GM18909 (cell line): ENCODE results near the gene DAB1.

ENCODE experiments used
- ATAC-seq: cut with Tn5 transposase; IDR thresholded peaks from one replicate; pipeline ENCODE4 v1.9.1; 2021; ENCODE audit warnings: mild to moderate bottlenecking; ENCODE audit not compliant: unreplicated experiment, poor library complexity

The DAB1 gene

DNA sequence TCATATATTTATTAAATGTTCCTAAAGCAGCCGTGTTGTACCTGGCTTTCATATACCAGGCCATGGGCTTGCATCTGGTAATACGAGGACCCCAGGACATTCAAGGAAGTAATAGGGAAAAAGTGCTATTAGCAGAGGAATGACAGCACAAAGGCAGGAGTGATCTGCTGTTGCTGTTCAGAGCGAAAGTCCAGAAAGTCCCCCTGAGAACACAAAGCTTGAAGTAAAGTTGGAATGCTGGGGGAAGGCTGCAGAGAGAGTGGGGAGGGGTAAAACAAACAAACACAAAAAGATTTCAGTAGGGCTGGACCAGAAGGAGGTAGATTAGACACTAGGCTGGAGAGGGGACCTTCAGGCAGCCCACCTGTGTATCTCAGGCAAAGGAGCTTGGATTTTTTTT is 363.4 kb downstream of the DAB1 start:
- no peak for ATAC-seq

- ATAC-seq = no peak
Measured at GRCh38 chr1:57058652-57059501, 365.0 kb downstream of the DAB1 start.

GRCh38 chr1:57048856-57049255 is 375.0 kb downstream of the DAB1 start:
- ATAC-seq = no peak

DNA sequence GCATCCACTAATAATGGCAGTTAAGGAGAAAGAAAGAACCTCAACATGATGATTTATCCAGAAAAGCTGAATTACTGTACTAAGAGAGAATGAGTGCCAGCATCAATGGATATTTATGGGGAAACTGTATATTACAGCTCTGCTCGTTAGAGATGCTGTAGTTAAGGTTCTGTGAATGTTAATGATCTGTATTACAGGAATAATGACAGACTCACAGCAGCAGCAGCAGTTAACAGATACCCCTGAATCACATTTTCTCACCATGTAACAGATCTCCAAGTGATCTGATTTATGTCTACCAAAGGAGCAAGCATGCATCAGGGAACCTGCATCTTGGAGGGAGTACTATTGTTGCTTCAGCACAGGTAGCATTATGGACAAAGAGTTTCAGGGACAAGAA is 377.4 kb downstream of the DAB1 start:
- no peak for ATAC-seq

GRCh38 chr1:57041901-57042300 is 382.0 kb downstream of the DAB1 start:
- ATAC-seq = no peak

DNA sequence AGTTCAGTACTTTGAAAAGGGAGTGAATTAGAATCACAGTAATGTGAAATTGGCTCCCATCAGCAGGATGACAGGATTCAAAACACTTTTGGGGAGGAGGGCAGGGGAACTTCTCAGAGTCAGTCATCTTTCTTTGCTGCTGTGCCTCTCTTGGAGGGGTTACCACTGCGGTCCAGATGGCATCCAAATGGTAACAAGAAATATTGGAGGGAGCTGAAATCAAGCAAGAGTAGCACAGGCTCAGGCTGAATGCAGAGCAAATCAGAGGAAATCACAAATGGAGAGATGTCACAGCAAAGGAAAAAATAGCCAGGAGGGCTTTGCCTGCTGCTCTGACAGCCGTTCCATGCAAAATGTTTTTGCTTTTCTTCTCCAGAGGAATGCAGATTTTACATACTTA is 383.0 kb downstream of the DAB1 start:
- ATAC-seq = no peak

GRCh38 chr1:57036641-57037579 is 386.9 kb downstream of the DAB1 start:
- no peak for ATAC-seq

DNA sequence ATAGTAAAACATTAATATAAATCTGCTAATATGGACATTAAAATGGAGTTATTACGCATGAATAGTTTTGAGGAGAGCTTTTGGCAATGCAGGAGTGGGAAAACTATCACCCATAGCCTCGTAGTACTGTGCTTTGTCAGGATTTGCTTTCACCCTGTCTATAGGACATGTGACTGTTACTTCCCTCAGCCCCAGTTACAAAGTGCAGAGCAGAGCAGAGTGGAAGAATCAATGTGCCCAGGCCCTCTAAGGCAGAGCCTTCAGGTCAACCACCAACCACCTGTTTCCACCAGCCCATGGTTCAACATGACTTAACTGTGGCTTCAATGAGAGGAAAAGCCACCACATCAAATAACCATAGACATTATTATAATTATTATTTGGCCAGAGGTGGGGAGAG is 389.1 kb downstream of the DAB1 start:
- ATAC-seq = no peak

DNA sequence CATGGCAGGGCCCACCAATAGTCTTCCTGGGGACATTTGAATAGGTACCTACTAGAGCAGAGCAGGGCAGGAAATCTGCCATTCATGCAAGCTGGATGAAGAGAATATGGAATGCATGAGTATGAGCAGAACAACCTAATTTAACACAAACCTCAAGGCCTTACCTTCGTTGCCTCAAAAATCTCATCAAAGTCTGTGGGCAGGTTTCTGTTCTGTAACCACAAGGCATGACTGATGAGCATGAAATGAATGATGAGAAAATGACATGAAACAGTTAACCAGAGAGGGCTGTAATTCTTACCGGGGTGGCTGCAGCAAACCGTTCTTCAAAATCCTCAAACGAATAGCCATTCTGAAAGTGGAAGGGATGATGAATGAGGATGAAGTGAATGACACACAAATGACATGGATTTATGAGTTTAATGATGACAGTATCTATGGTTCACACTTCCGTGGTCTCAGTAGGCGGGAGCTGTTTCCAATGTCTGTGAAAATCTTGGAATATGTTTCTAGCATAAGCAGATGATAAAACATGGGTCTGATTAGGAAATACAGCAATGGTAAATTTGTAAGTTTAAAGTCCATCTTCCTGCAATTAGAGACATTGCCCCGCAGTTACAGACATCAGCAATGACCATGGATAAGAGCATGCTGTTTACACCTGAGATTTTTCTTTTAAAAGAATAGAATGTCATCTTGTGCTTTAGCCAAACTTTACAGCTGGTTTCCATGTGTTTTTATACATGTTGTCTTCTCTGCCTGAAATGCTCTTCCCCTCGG is 390.4 kb downstream of the DAB1 start:
- ATAC-seq = no peak

- no peak for ATAC-seq
Measured at GRCh38 chr1:57026624-57027354, 397.1 kb downstream of the DAB1 start.

DNA sequence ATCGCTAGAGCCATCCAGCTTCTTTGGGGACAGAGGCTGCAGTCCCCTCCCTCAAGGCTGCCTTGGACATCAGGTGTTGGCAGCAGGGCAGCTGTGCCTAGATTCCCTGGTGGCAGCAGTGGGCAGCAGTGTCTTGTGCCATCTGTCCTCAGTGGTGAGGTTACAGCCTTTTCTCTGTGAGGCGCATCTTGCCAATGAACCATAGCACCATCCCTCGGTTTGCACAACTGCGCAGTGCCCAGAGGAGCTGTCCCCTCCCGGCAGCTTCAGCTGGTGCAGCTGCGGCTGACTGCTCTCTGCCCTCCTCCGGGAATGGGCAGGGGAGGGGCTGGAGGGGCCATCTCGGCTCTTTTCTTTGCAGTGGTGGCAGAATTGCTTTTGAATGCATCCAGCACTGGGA is 399.0 kb downstream of the DAB1 start:
- ATAC-seq = no peak

DNA sequence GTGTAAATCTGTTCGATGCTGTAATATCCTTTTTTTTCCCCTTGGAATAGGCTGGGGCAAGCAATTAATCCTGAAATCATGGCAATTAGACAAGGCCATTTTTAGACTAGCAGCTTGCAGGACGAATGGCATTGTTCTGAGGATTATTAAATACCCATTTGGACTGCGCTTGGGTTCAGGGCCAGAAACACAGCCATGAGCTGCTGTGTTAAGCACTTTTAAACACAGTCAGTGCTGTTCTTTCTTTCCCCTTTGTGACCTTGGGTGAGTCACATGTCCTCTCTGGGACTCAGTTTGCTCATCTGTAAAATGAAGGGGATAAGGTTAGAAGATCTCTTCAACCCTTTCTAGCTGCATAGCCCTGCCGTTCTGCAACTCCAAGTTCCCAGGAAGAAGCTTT is 399.4 kb downstream of the DAB1 start:
- ATAC-seq = no peak

- ATAC-seq = no peak
Measured at GRCh38 chr1:57020216-57020615, 403.6 kb downstream of the DAB1 start.

DNA sequence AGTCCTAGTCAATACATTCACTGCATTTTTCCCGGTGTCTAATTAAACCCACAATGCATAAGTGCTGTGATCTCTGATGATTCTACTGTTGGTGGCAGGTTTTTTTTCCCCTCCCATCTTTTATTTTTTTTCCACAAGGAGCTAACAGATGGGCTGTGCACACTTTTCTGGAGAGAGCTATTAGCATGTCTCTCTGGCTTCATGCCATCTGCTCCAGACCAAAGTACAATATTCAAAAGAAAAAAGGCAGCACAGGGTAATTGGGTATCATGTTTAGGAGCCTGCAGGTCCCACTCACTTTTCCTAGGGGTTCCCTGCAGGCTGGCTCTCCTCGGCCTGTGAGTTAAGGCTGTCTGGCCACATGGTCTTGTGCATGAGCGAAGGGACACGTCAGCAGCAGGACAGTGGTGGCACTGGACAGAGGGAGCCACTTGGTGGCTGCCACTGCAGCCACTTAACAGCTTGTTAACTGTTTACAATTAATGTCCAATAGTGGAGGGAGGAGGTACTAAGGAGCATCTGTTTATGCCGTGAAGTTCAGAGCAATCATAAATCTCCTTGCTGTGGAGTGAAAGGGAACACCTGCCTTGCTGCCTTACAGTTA is 404.5 kb downstream of the DAB1 start:
- ATAC-seq = no peak

DNA sequence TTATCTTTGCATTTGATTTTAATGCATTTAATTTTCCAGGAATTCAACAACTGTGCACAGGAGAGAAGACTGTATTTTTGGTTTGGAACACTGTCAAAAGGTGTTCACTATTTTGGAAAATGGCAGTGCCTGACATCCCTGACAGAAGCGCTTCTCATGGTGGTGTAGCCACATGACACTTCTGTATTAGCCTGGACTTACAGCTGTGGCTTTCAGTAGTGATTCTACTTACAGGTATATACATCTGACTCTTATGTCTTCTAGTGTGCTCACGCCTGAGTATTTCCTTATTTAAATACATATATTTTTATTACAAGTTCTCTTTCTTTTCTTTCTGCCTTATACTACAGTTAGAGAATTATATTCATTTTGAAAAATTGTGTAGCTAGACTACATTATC is 405.7 kb downstream of the DAB1 start:
- ATAC-seq = no peak

- no peak for ATAC-seq
Measured at GRCh38 chr1:57017717-57018116, 406.1 kb downstream of the DAB1 start.

DNA sequence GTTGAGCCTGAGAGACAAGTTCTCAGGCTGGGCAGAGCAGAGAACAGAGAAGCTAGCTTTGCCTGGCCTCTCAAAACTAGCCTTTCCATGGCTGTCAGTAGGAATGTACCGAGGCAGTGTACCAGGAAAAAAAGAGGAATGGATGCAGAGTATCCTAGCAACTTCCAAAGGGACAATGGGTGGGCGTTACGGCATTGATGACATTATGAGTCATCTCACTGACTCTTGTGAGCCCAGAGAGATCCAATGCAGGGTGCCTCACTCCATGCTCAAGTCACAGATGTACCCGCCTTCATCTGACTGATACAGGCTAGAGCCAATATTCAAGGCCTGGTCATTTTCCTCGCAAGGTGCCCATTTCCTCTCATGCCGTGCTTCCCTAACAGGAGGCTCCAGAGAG is 406.7 kb downstream of the DAB1 start:
- ATAC-seq = no peak

GRCh38 chr1:57015071-57015470 is 408.8 kb downstream of the DAB1 start:
- no peak for ATAC-seq

GRCh38 chr1:57013522-57013921 is 410.3 kb downstream of the DAB1 start:
- ATAC-seq = no peak

GRCh38 chr1:57012315-57012714 is 411.5 kb downstream of the DAB1 start:
- no peak for ATAC-seq
